CD4-positive, alpha-beta T cell treated with Interleukin-6 for 4 hours (primary cell): ENCODE measurements around the gene CFAP126.
"Not testable (repeated sequence)": the region's sequence is repeated elsewhere in the genome, so short reads cannot be mapped to it uniquely, and the experiment has no call there.

ENCODE experiments used
- DNase-seq: peaks from one replicate; pipeline ENCODE4 v3.0.0-alpha.2; 2020; ENCODE audit warnings: mixed read lengths

Gene CFAP126, protein sequence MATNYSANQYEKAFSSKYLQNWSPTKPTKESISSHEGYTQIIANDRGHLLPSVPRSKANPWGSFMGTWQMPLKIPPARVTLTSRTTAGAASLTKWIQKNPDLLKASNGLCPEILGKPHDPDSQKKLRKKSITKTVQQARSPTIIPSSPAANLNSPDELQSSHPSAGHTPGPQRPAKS

DNA sequence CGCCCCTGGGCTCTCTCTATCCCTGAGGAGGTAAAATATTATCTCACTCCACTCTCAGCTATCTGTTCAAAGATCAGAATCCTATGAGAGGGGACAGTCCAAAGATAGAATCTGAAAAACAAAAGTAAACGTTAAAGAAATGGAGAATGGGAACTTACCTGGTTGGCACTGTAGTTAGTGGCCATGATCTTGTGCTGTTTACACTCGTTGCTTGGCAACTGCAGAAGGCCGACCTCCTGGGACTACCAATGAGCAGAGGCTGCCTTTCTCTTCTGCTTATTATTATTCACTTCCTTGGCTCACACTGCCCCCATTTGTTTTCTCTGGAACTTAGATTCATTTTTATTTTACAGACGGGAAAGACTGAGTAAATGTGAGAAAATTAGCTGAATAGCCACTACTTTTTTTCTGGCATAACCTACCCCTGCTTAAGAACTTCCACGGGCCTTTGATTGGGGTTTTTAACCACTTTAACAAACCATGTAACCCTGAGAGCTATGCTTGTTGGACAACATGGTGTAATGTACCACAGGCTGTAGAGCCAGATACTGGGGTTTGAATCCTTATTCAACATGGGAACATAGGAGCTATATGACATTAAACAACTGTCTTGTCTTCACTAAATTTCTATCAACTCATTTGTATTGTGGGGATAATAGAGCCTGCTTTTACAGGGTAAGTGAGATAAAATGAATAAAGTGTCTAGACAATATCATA lies at the start of gene CFAP126:
Gene CFAP126, minus strand, starts transcription at position 193 of the 717 bp plus-strand sequence. Its CDS starts 8 bp downstream, at position 185.
- peak; percentile 51 for DNase-seq

- DNase-seq, result not testable (repeated sequence)
These were observed 45.4 kb upstream of the CFAP126 start for GRCh38 chr1:161413050-161413449.

DNA sequence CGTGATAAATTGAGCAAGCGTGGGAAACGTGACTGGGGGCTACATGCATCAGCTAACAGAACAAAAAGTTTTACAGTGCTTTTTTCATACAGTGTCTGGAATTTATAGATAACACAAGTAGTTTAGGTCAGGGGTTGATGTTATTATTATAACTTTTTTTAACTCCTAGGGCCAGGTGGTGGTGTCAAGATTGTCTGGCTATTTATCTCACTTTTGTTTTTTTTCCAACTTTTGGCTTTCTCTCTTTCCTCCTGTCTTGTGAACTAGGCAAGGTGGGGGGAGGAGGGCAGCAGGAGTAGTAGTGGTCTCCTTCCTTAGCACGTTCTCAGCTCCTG lies 42.9 kb upstream of the CFAP126 start:
- DNase-seq, result not testable (repeated sequence)

- DNase-seq, result not testable (repeated sequence)
These were observed 42.4 kb upstream of the CFAP126 start for GRCh38 chr1:161409848-161410635.

- no peak for DNase-seq
These were observed 40.9 kb upstream of the CFAP126 start for GRCh38 chr1:161408429-161409052.

DNA sequence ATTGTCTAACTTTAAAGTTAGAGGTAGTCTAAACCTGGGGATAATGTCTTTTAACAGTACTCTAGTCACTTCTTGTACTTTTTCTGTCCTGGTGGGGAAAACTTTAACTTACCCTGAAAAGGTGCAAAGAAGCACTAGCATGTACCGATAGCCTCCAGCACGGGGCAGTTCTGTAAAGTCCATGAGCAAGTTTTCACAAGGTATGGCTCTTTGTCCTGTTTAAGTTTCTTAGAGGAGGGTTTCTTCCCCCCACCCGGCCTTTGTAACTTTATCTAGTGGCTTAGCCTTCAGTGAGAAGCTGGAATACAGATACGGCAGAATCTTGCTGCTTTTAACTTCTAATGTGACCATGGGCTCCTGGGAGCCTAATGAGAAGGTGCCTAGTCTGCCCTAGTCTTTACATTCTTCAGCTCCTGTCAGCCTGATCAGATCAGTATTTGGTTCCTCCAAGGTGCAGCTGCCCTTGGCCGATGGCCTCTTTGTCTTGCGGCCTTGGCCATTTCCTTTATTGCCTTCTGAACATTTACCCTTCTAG lies 39.8 kb upstream of the CFAP126 start:
- no peak for DNase-seq

DNA sequence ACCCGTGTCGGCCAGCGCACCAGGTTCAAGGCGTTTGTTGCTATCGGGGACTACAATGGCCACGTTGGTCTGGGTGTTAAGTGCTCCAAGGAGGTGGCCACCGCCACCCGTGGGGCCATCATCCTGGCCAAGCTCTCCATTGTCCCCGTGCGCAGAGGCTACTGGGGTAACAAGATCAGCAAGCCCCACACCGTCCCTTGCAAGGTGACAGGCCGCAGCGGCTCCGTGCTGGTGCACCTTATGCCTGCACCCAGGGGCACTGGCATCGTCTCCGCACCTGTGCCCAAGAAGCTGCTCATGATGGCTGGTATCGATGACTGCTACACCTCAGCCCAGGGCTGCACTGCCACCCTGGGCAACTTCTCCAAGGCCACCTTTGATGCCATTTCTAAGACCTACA lies 38.9 kb upstream of the CFAP126 start:
- not testable (repeated sequence) for DNase-seq

DNA sequence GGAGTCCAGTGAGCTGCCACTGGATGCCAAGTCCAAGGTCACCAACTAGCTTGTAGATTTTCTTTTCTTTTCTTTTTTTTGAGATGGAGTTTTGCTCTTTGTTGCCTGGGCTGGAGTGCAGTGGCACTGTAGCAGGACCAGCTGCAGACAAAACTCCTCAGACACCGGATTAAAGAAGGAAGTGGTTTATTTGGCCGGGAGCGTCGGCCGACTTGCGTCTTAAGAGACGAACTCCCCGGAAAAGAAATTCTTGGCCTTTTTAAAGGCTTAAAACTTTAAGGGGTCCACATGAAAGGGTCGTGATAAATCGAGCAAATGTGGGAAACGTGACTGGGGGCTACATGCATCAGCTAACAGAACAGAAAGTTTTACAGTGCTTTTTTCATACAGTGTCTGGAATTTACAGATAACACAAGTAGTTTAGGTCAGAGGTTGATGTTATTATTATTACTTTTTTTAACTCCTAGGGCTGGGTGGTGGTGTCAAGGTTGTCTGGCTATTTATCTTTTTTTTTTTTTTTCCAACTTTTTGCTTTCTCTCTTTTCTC lies 36.4 kb upstream of the CFAP126 start:
- no peak for DNase-seq

GRCh38 chr1:161402446-161402845 lies 34.8 kb upstream of the CFAP126 start:
- DNase-seq, result no peak

DNA sequence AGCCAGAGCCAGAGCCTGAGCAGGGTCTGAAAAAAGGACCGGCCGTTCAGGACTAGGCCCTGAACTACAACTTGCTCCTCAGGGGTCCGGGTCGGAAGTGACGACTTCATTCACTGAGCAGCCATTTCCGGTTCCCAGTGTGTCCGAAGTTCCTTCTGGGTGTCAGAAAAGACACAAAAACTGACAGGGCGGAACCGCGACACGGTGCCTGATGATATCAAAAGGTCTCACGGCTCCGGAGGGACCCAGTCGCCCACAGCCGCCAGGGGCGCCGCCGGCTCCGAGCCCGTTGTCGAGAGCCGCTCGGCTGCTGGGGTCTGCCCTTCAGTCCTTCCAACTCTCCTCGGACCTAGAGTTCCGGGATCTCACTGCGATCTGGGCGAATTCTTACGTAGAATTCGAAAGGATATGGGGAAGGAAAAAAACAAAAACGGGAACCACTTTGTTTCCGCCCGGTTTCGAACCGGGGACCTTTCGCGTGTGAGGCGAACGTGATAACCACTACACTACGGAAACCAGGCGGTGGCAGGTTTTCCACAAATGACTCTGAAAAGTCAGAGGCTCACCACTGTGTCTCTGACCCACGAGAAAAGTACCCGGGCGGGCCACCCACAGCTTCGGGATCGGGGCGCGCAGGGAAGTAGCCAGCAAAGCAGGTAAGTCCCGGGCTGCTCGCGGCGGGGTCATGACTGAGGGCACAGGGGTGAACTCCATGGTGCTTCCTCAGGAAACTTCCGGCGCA lies 31.8 kb upstream of the CFAP126 start:
- peak; percentile 89 for DNase-seq

DNA sequence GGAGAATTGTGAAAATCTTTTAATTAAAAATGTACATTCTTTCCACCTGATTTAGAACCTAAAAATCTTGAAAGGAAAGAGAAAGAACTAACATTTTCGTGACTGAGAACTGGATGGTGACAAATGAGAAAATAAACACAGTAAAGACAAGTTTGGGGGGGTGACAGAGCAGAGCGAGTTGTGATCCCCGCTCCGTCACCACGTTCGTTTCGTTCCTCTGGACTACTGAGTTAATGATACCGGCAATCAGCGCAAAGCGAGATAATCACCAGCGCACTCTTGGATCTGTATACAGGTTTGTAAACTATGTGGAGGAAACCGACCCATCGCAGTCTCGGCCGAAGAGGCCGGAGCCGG lies 31.2 kb upstream of the CFAP126 start:
- DNase-seq, result no peak

- DNase-seq, result not testable (repeated sequence)
These were observed 29.4 kb upstream of the CFAP126 start for GRCh38 chr1:161397038-161397437.

GRCh38 chr1:161393151-161393550 lies 25.5 kb upstream of the CFAP126 start:
- DNase-seq, result no peak

DNA sequence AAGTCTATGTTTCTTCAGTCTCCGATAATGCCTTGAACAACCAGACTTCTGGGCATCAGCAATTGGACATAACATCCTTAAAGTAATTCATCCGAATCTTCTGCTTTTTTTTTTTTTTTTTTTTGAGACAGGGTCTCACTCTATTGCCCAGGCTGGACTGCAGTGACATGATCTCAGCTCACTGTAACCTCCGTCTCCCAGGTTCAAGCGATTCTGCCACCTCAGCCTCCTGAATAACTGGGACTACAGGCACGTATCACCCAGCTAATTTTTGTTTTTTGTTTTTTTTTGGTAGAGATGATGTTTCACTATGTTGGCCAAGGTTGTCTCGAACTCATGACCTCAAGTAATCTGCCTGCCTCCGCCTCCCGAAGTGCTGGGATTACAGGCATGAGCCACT lies 23.9 kb upstream of the CFAP126 start:
- no peak for DNase-seq

- DNase-seq, result not testable (repeated sequence)
These were observed 23.5 kb upstream of the CFAP126 start for GRCh38 chr1:161391136-161391535.

- DNase-seq, result no peak
These were observed 22.8 kb upstream of the CFAP126 start for GRCh38 chr1:161390559-161390858.

DNA sequence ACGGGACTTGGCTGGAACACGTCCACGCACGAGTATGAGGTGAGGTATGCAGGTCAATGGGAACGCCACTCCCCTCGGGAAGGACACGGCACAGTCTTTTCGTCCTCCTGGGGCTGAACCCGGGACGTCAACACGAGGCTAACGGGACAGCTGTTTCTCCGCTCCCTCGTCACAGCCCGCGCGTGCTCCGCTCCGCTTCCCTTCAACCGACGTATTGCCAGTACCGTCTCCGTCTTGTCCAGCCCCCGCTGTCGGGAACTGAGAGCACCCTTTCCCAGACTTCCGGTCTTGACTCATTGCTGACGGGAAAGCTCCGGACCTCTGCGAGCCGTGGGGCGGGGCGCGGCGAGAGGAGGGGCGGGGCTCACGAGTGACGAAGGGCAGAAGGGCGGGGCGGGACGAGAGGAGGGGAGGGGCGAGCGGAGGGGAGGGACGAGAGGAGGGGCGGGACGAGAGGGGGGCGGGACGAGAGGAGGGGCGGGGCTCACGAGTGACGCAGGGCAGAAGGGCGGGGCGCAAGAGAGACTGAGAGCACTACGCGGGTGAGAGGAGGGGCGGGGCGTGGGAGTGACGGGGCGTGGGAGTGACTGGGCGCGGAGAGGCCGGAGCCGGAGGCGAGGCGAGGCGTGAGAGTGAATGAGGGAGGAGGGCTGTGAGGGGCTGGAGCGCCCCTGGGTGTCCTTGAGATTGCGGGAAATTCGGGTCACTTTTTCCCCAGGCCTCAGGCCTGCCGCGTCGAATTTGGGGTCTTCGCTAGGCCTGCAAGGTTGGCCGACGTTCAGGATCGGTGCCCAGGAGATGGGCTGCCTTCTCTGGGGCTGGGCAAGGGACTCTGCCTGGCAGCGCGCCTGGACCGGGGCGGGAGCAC lies 22.2 kb upstream of the CFAP126 start:
- peak; percentile 97 for DNase-seq

- DNase-seq, result not testable (repeated sequence)
These were observed 21.5 kb upstream of the CFAP126 start for GRCh38 chr1:161389158-161389557.

- DNase-seq, result no peak
These were observed 21.0 kb upstream of the CFAP126 start for GRCh38 chr1:161388639-161389038.

GRCh38 chr1:161382214-161383019 lies 14.7 kb upstream of the CFAP126 start:
- no peak for DNase-seq
